ENCODE measurements around the gene DMRT1.
A peak's percentile ranks its signal among the peaks of the same experiment; 100 is the strongest.

Gene DMRT1

GRCh38 chr9:886886-887285 lies 45.4 kb downstream of the DMRT1 start:
- no peak for DNase-seq (ENCODE audit: low spot score)
- TF ChIP-seq, protein P1, sequence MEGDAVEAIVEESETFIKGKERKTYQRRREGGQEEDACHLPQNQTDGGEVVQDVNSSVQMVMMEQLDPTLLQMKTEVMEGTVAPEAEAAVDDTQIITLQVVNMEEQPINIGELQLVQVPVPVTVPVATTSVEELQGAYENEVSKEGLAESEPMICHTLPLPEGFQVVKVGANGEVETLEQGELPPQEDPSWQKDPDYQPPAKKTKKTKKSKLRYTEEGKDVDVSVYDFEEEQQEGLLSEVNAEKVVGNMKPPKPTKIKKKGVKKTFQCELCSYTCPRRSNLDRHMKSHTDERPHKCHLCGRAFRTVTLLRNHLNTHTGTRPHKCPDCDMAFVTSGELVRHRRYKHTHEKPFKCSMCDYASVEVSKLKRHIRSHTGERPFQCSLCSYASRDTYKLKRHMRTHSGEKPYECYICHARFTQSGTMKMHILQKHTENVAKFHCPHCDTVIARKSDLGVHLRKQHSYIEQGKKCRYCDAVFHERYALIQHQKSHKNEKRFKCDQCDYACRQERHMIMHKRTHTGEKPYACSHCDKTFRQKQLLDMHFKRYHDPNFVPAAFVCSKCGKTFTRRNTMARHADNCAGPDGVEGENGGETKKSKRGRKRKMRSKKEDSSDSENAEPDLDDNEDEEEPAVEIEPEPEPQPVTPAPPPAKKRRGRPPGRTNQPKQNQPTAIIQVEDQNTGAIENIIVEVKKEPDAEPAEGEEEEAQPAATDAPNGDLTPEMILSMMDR (IDR thresholded peaks at IDR 0.05; ENCODE audit: extremely low read depth, missing control alignments) = no peak

DNA sequence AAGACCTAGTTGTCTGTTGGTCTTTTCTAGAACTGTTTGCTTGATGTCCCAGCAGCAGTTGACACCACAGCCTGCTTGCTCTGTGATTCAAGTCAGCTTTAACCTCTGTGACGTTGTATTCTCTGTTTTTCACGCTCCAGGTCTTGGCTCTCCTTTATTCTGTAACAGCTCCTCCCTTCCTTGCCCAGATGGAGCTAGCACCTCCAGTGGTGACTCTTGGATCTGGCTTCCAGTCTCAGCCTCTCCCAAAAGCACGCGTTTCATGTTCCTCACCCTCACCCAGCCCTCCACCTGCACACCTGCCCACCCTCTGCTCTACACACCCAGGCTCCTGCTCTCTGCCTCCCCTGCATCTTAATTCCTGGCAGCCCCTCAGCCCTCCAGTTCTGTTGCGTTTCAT lies 50.6 kb downstream of the DMRT1 start:
- TF ChIP-seq, protein P1 (IDR thresholded peaks at IDR 0.05; ENCODE audit: extremely low read depth, missing control alignments) = peak; percentile 29
- no peak for DNase-seq (ENCODE audit: low spot score)

DNA sequence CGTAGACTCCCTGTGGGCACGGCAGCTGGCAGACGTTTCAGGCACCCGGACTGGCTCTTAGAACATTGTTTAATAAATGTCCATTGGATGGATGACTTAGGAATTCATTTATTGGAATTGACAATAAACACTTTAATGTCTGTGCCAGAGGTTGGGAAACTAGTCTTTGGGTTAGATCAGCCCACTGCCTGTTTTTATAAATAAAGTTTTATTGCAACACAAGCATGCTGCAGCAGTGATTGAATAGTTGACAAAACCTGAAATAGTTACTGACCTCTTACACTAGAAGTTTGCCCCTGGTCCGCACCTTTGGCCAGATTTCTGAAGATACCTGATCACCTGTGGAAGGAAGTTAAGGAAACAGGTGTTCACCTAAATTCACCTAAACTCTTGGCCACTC lies 51.6 kb downstream of the DMRT1 start:
- no peak for DNase-seq (ENCODE audit: low spot score)
- TF ChIP-seq, protein P1 (IDR thresholded peaks at IDR 0.05; ENCODE audit: extremely low read depth, missing control alignments) = no peak

DNA sequence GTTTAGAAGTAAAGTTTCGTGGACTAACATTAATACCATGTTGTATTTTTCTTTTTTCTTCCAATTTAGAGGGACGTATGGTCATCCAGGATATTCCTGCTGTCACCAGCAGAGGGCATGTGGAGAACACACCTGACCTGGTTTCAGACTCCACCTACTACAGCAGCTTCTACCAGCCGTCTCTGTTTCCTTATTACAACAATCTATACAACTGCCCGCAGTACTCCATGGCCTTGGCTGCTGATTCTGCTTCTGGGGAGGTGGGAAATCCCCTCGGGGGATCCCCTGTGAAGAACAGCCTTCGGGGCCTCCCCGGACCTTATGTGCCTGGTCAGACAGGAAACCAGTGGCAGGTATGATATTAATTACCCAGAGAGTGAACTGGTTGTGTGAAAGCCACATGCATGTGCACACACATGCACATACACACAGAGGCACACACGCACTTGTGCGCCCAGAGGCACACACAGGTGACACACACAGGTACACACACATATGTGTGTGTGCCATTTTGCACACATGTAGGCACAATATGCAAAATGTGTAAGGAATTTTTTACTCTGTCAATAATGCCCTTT lies 52.4 kb downstream of the DMRT1 start:
- peak; percentile 84 for DNase-seq (ENCODE audit: low spot score)
- TF ChIP-seq, protein P1 (IDR thresholded peaks at IDR 0.05; ENCODE audit: extremely low read depth, missing control alignments) = peak; percentile 79

DNA sequence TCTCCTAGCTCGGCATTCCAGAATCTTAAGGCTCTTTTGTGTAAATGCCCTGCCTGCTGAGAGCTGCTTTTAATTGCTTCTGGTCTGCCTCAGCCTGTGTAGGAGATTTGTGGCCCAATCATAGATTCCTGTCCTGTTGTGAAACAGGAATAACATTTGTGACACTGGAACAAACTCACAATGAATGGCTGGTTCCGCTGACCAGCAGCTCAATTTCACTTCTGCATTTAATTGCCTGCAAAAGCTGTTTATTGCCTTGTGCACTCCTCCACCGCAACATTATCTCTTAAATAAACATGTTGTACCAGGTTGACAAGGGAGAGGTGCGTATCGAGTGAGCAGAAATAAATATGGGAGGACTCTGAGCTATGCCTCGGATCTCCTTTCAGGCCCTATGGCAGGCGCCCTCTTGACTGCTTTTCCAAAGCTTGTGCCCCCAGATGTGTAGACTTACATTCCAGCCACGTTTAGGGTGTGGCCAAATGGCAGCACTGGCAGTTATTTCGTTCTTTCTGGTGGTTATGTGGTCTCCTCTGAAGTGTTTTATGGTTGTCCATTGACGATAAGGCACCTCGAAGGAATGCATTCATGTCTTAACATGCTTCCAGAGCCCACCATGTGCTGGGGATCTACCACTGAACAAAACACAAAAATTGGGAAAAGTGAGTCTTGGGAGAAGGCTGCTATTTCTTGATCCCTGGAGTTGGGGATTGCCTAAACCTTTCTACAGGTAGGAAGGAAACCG lies 58.1 kb downstream of the DMRT1 start:
- TF ChIP-seq, protein P1 (IDR thresholded peaks at IDR 0.05; ENCODE audit: extremely low read depth, missing control alignments) = no peak
- DNase-seq (ENCODE audit: low spot score) = peak; percentile 12

DNA sequence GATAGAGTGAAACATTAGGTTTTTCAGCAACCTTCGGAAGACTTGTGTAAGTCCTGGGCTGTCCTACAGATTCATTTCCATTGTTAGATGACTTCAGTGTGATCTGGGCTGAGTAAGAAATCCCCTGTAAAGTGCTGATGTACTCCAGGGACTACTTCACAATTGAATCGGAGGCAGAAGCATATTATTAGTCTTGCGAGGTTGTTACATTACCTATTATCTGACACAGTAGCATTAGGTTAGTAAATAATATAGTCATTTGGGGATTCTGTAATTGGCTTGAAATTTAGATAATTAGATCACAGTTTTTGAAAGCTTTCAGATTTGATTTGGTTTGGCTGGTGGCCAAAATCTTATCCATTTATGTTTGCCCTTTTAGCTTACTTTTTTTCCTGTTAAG lies 62.4 kb downstream of the DMRT1 start:
- no peak for DNase-seq (ENCODE audit: low spot score)
- TF ChIP-seq, protein P1 (IDR thresholded peaks at IDR 0.05; ENCODE audit: extremely low read depth, missing control alignments) = no peak

GRCh38 chr9:905906-906305 lies 64.4 kb downstream of the DMRT1 start:
- DNase-seq (ENCODE audit: low spot score) = no peak
- TF ChIP-seq, protein P1 (IDR thresholded peaks at IDR 0.05; ENCODE audit: extremely low read depth, missing control alignments) = no peak
